Endothelial cell of umbilical vein (primary cell): Measurements from ENCODE around the gene ASMTL. TPM values are rescaled to one million over a fixed set of nuclear protein-coding genes. Genes with fewer than 3 reads are reported as not detected.

Source experiments
- BruUV-seq: library from RNA; stranded (reverse); fragments of 400-500 nt; replicated peaks from 2 replicates; lab custom pipeline; 2021; lab: Mats Ljungman, UMichigan
- CTCF ChIA-PET: fragments of 300-600, 350-600 bp; sonication (Branson Sonifier 250); formaldehyde crosslinking; loops from one replicate; lab custom pipeline; 2021; ENCODE audit warnings: antibody characterized with exemption, inconsistent platforms; lab: Charles Lee
- POLR2A ChIA-PET: fragments of 300-600, 350-600 bp; sonication (Branson Sonifier 250); formaldehyde crosslinking; loops from one replicate; lab custom pipeline; 2021; ENCODE audit warnings: antibody characterized with exemption, inconsistent platforms; lab: Charles Lee
- DNase-seq: peaks from one replicate; pipeline ENCODE4 v3.0.0-alpha.2; 2011; ENCODE audit warnings: low read depth, low spot score
- FAIRE-seq: peaks from 2 replicates; lab custom pipeline; 2011; peaks lifted over from hg19 to GRCh38; lab: Jason Lieb, UNC
- H2AFZ ChIP-seq: 2 replicates; pipeline ENCODE4 v1.6.0; 2012; ENCODE audit warnings: low read depth, low read length, control low read depth, inconsistent platforms
- H3K27ac ChIP-seq: 2 replicates; pipeline ENCODE4 v1.5.1; 2011; ENCODE audit warnings: low read depth, mild to moderate bottlenecking, control low read depth, low read length, moderate library complexity; ENCODE audit not compliant: insufficient read depth
- H3K27me3 ChIP-seq, 2 experiments: 2 replicates each; pipeline versions ENCODE4 v1.6.0 to v1.6.1; 2011; ENCODE audit warnings: low read length in 2 of 2, mixed read lengths in 1 of 2; ENCODE audit not compliant: control insufficient read depth in 2 of 2, insufficient read depth in 2 of 2
- H3K36me3 ChIP-seq, 2 experiments: 2 replicates in 1 of 2; 3 replicates in 1 of 2; pipeline ENCODE4 v1.5.1; 2011; ENCODE audit warnings: low read length in 2 of 2, mild to moderate bottlenecking in 1 of 2, moderate library complexity in 1 of 2; ENCODE audit not compliant: control insufficient read depth in 2 of 2, insufficient read depth in 2 of 2; ENCODE audit errors: extremely low read depth in 1 of 2
- H3K4me1 ChIP-seq: 3 replicates; pipeline ENCODE4 v1.5.1; 2011; ENCODE audit warnings: mild to moderate bottlenecking, low read length; ENCODE audit not compliant: control insufficient read depth, insufficient read depth; ENCODE audit errors: extremely low read depth
- H3K4me2 ChIP-seq: 2 replicates; pipeline ENCODE4 v1.6.1; 2011; ENCODE audit warnings: low read length, control low read depth, mixed read lengths; ENCODE audit not compliant: insufficient read depth
- H3K4me3 ChIP-seq, 3 experiments: fragments of 200-600 bp in 1 of 3; sonication (generic), shearing (Covaris generic) in 1 of 3; replicated peaks in 1 of 3; 2 replicates each; pipeline ENCODE4 v1.5.1; 2011 to 2016; ENCODE audit warnings: control low read depth in 3 of 3, low read length in 3 of 3, mild to moderate bottlenecking in 2 of 3, inconsistent platforms in 1 of 3, low read depth in 1 of 3, moderate library complexity in 1 of 3; ENCODE audit not compliant: insufficient read depth in 1 of 3
- H3K79me2 ChIP-seq: 2 replicates; pipeline ENCODE4 v1.6.0; 2012; ENCODE audit warnings: low read length, inconsistent platforms; ENCODE audit not compliant: control insufficient read depth, insufficient read depth
- H3K9ac ChIP-seq: replicated peaks from 2 replicates; pipeline ENCODE3; 2011; ENCODE audit warnings: low read length, control low read depth; ENCODE audit not compliant: insufficient read depth; ENCODE audit errors: extremely low read depth
- H3K9me1 ChIP-seq: replicated peaks from 3 replicates; pipeline ENCODE4 v1.6.0; 2011; ENCODE audit warnings: mild to moderate bottlenecking, low read length; ENCODE audit not compliant: control insufficient read depth, insufficient read depth; ENCODE audit errors: extremely low read depth
- H3K9me3 ChIP-seq: replicated peaks from 2 replicates; pipeline ENCODE4 v1.5.1; 2012; ENCODE audit warnings: low read length, inconsistent platforms; ENCODE audit not compliant: control insufficient read depth, insufficient read depth
- H4K20me1 ChIP-seq: replicated peaks from 2 replicates; pipeline ENCODE3; 2011; ENCODE audit warnings: mild to moderate bottlenecking, low read length; ENCODE audit not compliant: control insufficient read depth, insufficient read depth; ENCODE audit errors: extremely low read depth
- EZH2 ChIP-seq: IDR thresholded peaks from 2 replicates; pipeline ENCODE4 v1.6.1; 2012; ENCODE audit warnings: borderline replicate concordance, low read depth, mild to moderate bottlenecking, moderate library complexity, low read length, inconsistent platforms; ENCODE audit not compliant: severe bottlenecking
- FOS ChIP-seq: IDR thresholded peaks from 2 replicates; pipeline ENCODE4 v1.6.1; 2011; ENCODE audit warnings: mild to moderate bottlenecking, low read length, moderate library complexity, borderline replicate concordance; ENCODE audit not compliant: insufficient read depth
- GATA2 ChIP-seq: IDR thresholded peaks from 2 replicates; pipeline ENCODE4 v1.7.0; 2011; ENCODE audit warnings: low read depth, mild to moderate bottlenecking, moderate library complexity, mixed read lengths, low read length; ENCODE audit not compliant: insufficient read length, insufficient read depth
- JUN ChIP-seq: IDR thresholded peaks from 2 replicates; pipeline ENCODE4 v1.6.1; 2011; ENCODE audit warnings: borderline replicate concordance, low read depth; ENCODE audit not compliant: insufficient read length, insufficient read depth
- MYC ChIP-seq: IDR thresholded peaks from one replicate; pipeline ENCODE4 v1.6.1; 2011; ENCODE audit warnings: mild to moderate bottlenecking, low read depth, low read length
- POLR2A ChIP-seq: IDR thresholded peaks from 2 replicates; pipeline ENCODE4 v1.6.1; 2012; ENCODE audit warnings: low read depth, mild to moderate bottlenecking, control low read depth, low read length
- POLR2AphosphoS5 ChIP-seq: IDR thresholded peaks from 2 replicates; pipeline ENCODE4 v1.6.1; 2012; ENCODE audit warnings: low read depth, mild to moderate bottlenecking, control low read depth, low read length, moderate library complexity; ENCODE audit not compliant: insufficient read depth
- dilution Hi-C: fragments of 300-500 bp; cut with MboI; formaldehyde crosslinking; loops from one replicate; pipeline ENCODE4 v1.15.0; 2019; ENCODE audit warnings: low sequenced_read_pairs; ENCODE audit not compliant: extremely low pct_ligation_motif_present
- intact Hi-C: fragments of 100-400 bp; cut with micrococcal nuclease; formaldehyde crosslinking; loops from one replicate; pipeline ENCODE4 v1.10.0; 2022
- polyA plus RNA-seq, 4 experiments: library from polyadenylated mRNA; depleted of rRNA in 3 of 4; stranded (reverse) in 3 of 4; unstranded in 1 of 4; fragments of >200 nt; gene quantifications; 2 replicates each; pipeline versions ENCODE4 v1.2.1 to v1.2.3, GENCODE V29; 2011 to 2012; ENCODE audit warnings: missing spikeins in 1 of 4
- total RNA-seq: library from RNA; stranded (reverse); gene quantifications from 2 replicates; pipeline ENCODE4 v1.2.3, GENCODE V29; 2021
- TF ChIP-seq, protein P1 (sequence below), 2 donors: IDR thresholded peaks; 1 replicate in 1 of 2; 2 replicates in 1 of 2; pipeline ENCODE4 v1.5.1; 2011; ENCODE audit warnings: low read length in 2 of 2, mild to moderate bottlenecking in 2 of 2, moderate library complexity in 2 of 2, control low read depth in 1 of 2, inconsistent platforms in 1 of 2, low read depth in 1 of 2; ENCODE audit not compliant: insufficient read depth in 1 of 2; ENCODE audit errors: extremely low read depth in 1 of 2
- TF ChIP-seq, protein P2 (sequence below): IDR thresholded peaks from 2 replicates; pipeline ENCODE4 v1.6.1; 2011; ENCODE audit not compliant: insufficient read depth, insufficient read length

ASMTL gene
- total and polyA plus RNA-seq, 2 donors (not counting 3 experiments of a cell fraction or from before 2014, with no cell fraction given), result 27.1 to 29.9 TPM

DNA sequence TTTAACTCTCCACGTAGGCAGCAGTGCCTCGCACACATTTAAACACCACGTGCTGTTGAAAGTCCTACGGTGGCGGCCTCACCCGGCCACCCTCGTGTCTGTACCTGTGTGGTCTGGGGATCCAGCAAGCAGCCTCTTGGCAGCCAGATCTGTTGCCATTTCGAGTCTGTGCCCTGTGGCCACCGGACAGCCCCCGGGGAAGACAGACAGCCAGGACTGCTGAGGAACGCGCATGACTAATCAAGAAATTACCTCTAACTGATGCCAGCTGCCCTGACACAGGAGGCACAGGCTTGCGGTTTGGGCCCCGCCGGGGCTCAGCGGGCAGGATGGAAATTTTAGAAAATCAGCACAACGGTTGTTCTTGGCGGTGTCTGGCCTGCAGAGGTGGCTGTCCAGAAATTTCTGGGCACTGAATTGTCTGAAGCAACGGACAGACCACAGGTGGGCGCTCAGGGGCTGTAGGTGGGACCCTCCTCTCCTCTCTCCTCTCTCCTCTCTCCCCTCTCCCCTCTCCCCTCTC lies 15.6 kb upstream of the ASMTL start:
- H3K36me3 ChIP-seq, result no peaks in the 10 kb centered on the region
- H3K27me3 ChIP-seq, result peaks cover 2 to 15% of the 10 kb centered on the region in 2 experiments
- H3K4me2 ChIP-seq, result no peak overlapping the region
- dilution Hi-C loops, result no loop called here
- no peaks in the 10 kb centered on the region for H3K79me2 ChIP-seq
- no peak overlapping the region for H3K4me3 ChIP-seq
- H3K9me3 ChIP-seq, result no peaks in the 10 kb centered on the region
- H3K9ac ChIP-seq, result no peak overlapping the region
- intact Hi-C loops, result no loop called here
- H3K27ac ChIP-seq, result no peak overlapping the region
- H2AFZ ChIP-seq, result no peak overlapping the region
- H3K4me1 ChIP-seq, result peaks cover 1% of the 10 kb centered on the region
- ChIA-PET POLR2A (no interaction called here), CTCF (no interaction called here)
- no peak for FAIRE-seq
- no TSS peak for BruUV-seq
- no peaks in the 10 kb centered on the region for H4K20me1 ChIP-seq
- H3K9me1 ChIP-seq, result no peaks in the 10 kb centered on the region
- DNase-seq, result no peak
- TF ChIP-seq FOS (no peak), POLR2AphosphoS5 (no peak), JUN (no peak), EZH2 (no peak), MYC (no peak), POLR2A (no peak), GATA2 (no peak)
- TF ChIP-seq, protein P1, sequence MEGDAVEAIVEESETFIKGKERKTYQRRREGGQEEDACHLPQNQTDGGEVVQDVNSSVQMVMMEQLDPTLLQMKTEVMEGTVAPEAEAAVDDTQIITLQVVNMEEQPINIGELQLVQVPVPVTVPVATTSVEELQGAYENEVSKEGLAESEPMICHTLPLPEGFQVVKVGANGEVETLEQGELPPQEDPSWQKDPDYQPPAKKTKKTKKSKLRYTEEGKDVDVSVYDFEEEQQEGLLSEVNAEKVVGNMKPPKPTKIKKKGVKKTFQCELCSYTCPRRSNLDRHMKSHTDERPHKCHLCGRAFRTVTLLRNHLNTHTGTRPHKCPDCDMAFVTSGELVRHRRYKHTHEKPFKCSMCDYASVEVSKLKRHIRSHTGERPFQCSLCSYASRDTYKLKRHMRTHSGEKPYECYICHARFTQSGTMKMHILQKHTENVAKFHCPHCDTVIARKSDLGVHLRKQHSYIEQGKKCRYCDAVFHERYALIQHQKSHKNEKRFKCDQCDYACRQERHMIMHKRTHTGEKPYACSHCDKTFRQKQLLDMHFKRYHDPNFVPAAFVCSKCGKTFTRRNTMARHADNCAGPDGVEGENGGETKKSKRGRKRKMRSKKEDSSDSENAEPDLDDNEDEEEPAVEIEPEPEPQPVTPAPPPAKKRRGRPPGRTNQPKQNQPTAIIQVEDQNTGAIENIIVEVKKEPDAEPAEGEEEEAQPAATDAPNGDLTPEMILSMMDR (IDR thresholded peaks at IDR 0.05; ENCODE audit: extremely low read depth in 1 of 2, insufficient read depth in 1 of 2, low read depth in 1 of 2, low read length in 2 of 2), result no peak
- TF ChIP-seq, protein P2, sequence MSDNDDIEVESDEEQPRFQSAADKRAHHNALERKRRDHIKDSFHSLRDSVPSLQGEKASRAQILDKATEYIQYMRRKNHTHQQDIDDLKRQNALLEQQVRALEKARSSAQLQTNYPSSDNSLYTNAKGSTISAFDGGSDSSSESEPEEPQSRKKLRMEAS, result no peak
